ENCODE data around the gene PSAPL1.

PSAPL1 gene

DNA sequence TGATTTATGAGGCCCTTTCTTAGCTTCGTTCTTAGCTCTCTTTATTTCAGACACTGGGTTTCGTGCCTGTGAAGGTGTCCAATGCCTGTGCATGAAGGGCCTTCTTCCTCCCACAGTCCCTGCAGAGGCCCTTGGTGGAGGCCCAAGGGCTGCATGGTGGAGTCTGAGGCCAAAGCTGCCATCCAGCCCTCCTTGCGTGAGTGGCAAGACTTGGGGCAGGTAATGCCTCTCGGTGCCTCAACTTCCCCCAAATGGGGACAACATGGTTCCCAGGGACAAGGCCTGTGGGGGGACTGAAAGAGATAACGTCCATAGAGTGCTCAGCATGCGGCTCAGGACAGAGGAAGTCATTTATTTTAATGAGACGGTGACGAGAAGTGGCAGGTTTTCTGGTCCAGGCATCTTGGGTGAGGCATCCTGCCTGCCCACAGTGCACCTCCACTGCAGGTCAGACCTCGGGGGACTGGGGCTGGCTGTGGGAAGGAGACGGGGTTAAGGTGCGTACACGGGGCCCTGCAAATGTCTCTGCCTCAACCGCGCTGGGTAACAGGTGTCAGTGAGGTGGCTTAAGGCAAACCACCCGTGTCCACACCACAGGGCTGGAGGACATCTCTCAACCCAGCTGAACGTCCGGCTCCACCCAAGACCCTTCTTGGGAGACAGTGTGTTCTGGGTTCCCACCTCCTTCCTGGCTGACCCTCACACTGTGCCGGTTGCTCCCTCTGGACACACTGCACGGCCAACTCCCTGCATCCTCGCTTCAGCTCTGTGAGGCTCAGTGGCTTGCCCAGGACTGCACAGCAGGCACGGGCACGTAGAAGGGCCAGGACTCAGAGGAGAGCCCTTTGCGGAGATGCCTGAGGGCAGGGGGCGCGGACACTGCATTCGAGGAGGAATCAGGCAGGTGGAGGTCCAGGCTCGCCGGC, 50.5 kb downstream of the PSAPL1 start:
- in situ Hi-C loops (cut with HindIII; ENCODE audit: low sequenced_read_pairs), result no loop called here

DNA sequence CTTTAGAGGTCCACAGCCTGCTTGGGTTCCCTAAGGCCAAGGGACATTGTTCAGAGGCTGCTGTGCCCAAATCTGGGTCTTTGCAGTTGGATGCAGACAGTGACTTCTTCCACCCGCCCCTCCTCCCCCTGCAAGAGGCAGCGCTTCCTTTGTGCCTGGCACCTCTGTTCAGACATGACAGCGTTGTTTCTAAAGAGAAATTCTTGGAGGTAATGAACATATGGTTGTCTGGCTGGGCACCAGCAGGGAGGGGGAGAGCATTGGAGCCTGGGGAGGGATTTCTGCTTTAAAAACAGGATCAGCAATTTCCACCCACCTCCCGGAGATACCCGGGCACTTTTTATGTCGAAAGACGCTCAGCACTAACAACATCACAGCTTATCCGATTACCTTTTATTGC, 51.5 kb downstream of the PSAPL1 start:
- in situ Hi-C loops (cut with HindIII; ENCODE audit: low sequenced_read_pairs), result no loop called here

DNA sequence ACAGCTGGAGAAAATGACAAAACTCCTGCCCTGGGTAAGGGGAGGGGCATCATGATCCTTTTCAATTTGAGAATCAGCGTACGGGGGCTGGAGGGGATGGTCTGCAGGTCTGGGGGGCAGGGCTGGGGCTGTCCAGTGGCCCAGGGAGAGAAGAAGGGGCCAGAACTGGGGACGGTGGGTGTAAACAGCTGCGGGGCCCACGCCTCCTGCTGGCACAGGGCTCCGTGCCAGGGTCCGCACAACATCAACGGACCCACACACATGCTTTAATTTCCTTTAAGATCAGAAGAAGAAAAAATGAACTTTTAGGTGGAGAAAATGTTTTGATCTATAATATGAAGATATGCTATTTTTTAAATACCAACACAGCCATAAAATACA, 52.1 kb downstream of the PSAPL1 start:
- in situ Hi-C loops (cut with HindIII; ENCODE audit: low sequenced_read_pairs), result no loop called here

DNA sequence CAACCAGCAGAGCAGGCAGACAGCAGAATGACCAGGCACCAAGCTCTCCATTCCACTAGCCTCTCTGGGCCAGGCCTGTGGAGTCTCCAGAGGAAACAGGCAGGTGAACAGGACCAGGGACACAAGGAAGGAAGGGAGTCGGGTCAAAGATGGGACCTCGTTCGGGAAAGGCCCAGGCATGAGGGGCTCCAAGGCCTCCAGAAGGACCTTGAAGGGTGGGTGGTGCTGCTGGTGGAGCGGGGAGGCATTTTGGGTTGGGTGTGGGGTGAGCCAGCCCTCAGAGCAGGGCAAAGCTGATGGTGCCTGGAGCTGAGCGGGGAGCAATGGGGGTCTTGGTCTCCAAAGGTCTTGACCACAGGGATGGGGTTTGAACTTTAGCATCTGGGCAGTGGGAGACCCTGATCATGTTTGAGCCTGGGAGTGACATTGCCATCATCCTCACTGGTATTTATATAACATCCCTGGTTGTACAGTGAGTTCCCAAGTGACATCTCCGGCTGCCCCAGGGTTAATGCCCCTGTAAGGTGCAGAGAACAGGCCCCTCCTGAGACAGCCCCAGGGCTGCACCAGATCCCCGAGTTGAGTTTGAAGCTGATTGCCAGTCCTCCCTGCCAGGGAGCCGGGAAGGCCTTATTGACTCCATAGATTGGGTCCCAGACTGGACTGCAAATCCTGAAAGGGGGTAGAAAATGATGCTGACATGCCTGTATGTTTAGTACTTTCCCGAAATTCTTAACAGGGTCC, 52.7 kb downstream of the PSAPL1 start:
- in situ Hi-C loops (cut with HindIII; ENCODE audit: low sequenced_read_pairs), result no loop called here

DNA sequence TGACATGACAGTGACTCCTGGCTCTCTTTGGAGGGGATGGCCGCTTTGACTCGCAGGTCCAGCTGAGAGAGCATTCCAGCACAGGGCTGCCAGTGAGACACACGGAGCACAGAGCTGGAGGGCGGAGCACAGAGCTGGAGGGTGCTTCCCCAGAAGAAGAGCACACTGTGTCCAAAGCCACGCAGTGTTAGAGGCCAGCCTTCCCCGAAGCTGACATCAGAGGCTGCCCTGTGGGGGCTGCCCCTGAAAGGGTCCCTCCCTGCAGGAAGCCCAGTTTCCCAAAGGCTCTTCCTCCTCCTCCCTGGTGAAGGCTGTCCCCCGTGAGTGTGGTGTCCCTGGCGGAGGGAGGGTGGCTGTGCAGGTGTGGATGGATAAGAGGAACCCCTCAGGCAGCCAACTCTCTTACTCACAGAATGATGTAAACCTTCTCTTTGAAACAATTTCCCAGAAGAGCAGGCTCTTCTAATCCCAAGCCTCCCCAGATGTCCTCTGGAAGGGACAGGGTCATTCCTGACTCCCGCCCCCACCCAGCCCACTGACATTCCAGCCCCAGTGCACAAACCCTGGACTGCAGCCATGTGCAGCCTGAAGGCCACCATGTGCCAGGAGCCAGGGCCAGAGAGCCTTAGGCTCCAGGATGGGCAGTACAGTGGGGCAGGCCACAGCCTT, 53.4 kb downstream of the PSAPL1 start:
- in situ Hi-C loops (cut with HindIII; ENCODE audit: low sequenced_read_pairs), result no loop called here
